Neural progenitor cell (in vitro differentiated cells): ENCODE measurements around the gene BMP2K.

Experiments
- EZH2 ChIP-seq: fragments of 200-600 bp; sonication (generic); IDR thresholded peaks from 2 replicates; pipeline ENCODE4 v1.6.1; 2017; ENCODE audit warnings: antibody characterized with exemption, mild to moderate bottlenecking, moderate library complexity
- EZH2phosphoT487 ChIP-seq: fragments of 200-600 bp; sonication (generic); IDR thresholded peaks from 2 replicates; pipeline ENCODE4 v1.6.1; 2017; ENCODE audit warnings: antibody characterized with exemption
- TF ChIP-seq, protein P1 (sequence below): fragments of 200-600 bp; sonication (generic); IDR thresholded peaks from 2 replicates; pipeline ENCODE4 v1.5.1; 2017; ENCODE audit warnings: antibody characterized with exemption, mild to moderate bottlenecking

GRCh38 chr4:78774417-78774816, 1.7 kb upstream of the BMP2K start:
- TF ChIP-seq, protein P1, sequence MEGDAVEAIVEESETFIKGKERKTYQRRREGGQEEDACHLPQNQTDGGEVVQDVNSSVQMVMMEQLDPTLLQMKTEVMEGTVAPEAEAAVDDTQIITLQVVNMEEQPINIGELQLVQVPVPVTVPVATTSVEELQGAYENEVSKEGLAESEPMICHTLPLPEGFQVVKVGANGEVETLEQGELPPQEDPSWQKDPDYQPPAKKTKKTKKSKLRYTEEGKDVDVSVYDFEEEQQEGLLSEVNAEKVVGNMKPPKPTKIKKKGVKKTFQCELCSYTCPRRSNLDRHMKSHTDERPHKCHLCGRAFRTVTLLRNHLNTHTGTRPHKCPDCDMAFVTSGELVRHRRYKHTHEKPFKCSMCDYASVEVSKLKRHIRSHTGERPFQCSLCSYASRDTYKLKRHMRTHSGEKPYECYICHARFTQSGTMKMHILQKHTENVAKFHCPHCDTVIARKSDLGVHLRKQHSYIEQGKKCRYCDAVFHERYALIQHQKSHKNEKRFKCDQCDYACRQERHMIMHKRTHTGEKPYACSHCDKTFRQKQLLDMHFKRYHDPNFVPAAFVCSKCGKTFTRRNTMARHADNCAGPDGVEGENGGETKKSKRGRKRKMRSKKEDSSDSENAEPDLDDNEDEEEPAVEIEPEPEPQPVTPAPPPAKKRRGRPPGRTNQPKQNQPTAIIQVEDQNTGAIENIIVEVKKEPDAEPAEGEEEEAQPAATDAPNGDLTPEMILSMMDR = no peak
- TF ChIP-seq EZH2 (no peak), EZH2phosphoT487 (no peak)
